Sigmoid colon (tissue), 7 donors: Measurements from ENCODE around the gene RUNX1. TPM values are rescaled to one million over a fixed set of nuclear protein-coding genes. Genes with fewer than 3 reads are reported as not detected.

Source experiments
- DNase-seq: peaks from one replicate; pipeline ENCODE4 v3.0.0-alpha.2; 2019
- H3K27ac ChIP-seq, 4 donors: fragments of 200-600 bp; sonication (generic); one replicate each; pipeline ENCODE4 v1.5.1; 2016 to 2019; ENCODE audit warnings: mild to moderate bottlenecking in 1 of 4
- H3K27me3 ChIP-seq, 3 donors: fragments of 200-600 bp; sonication (generic); one replicate each; pipeline ENCODE4 v1.5.1; 2019; ENCODE audit warnings: mild to moderate bottlenecking in 1 of 3
- H3K36me3 ChIP-seq, 4 donors: fragments of 200-600 bp; sonication (generic); one replicate each; pipeline ENCODE4 v1.5.1; 2016 to 2019
- H3K4me1 ChIP-seq, 4 donors: fragments of 200-600 bp; sonication (generic); one replicate each; pipeline ENCODE4 v1.5.1; 2017 to 2019
- H3K4me3 ChIP-seq, 4 donors: fragments of 200-600 bp; sonication (generic); one replicate each; pipeline ENCODE4 v1.5.1; 2017 to 2019; ENCODE audit warnings: mild to moderate bottlenecking in 2 of 4, moderate library complexity in 1 of 4
- H3K9me3 ChIP-seq, 4 donors: fragments of 200-600 bp in 3 of 4; sonication (generic) in 3 of 4; one replicate each; pipeline versions ENCODE4 v1.5.1 to v1.6.1; 2013 to 2019
- EP300 ChIP-seq, 4 donors: sonication (generic); formaldehyde crosslinking; IDR thresholded peaks; one replicate each; pipeline ENCODE4 v1.6.1; 2017; ENCODE audit warnings: antibody characterized with exemption in 4 of 4
- POLR2A ChIP-seq, 2 donors: fragments of 450-650 bp; IDR thresholded peaks; one replicate each; pipeline ENCODE4 v1.6.1; 2016; ENCODE audit warnings: antibody characterized with exemption in 2 of 2, mild to moderate bottlenecking in 2 of 2, moderate library complexity in 2 of 2
- POLR2AphosphoS5 ChIP-seq, 4 donors: sonication (generic); formaldehyde crosslinking; IDR thresholded peaks; one replicate each; pipeline ENCODE4 v1.6.1; 2017; ENCODE audit warnings: antibody characterized with exemption in 4 of 4
- WGBS, 2 donors: extraction: QIAGEN DNeasy Blood & Tissue Kit; methylation state at CpG; one replicate each; pipeline ENCODE4 v1.1.7; 2013; 5-methylcytosine and 5-hydroxymethylcytosine counted together
- intact Hi-C: fragments of 100-400 bp; cut with DNase I; formaldehyde crosslinking; loops from one replicate; pipeline ENCODE4 v1.15.1; 2023
- polyA plus RNA-seq, 3 donors: library from polyadenylated mRNA; stranded (reverse); fragments of 200-250 nt; gene quantifications; one replicate each; pipeline ENCODE4 v1.2.3, GENCODE V29; 2013
- total RNA-seq, 4 donors: library from RNA; depleted of rRNA; stranded (reverse); fragments of >200 nt; gene quantifications; one replicate each; pipeline ENCODE4 v1.1.0, GENCODE V29; 2016
- TF ChIP-seq, protein P1 (sequence below), 4 experiments: fragments of 450-650 bp in 3 of 4; fragments of 200-600 bp in 1 of 4; IDR thresholded peaks; one replicate each; pipeline ENCODE4 v1.5.1; 2016 to 2019; ENCODE audit warnings: antibody characterized with exemption in 4 of 4, mild to moderate bottlenecking in 3 of 4, moderate library complexity in 2 of 4
- donor health status: healthy with polysubstance abuse.
- donor health status: Bipolar disorder and iron deficiency.
- donor health status: healthy.

RUNX1 gene
- total and polyA plus RNA-seq, 7 donors, result 2.8 to 23.3 (median 7.5) TPM

DNA sequence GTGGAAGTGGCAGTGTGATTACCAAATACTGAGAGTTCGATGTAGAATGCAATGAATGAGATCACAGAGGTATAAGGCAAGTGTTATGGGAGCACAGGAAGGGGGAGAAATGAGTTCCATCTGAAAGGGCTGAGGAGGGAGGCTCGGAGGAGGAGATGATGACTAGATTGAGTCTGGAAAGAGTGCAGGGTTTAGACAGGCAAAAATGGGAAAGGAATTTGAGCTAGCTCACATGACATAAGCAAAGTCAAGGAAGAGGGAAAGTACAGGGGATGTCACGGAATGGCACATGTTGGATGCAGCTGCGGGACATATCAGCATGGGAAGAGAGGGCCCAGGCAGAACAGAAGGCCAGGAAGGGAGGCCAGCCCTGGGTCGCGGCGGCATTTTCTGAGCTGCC lies 132.7 kb downstream of the RUNX1 start:
- intact Hi-C loops, result no loop called here
- DNase-seq, result no peak
- Histone ChIP-seq H3K27ac (no peak overlapping the region), H3K4me1 (no peaks in the 10 kb centered on the region), H3K27me3 (no peaks in the 10 kb centered on the region), H3K9me3 (no peaks in the 10 kb centered on the region), H3K4me3 (no peak overlapping the region), H3K36me3 (no peaks in the 10 kb centered on the region)
- 78 to 81% methylated on average over 7 of the region's 7 CpGs for WGBS, 2 donors
- TF ChIP-seq, protein P1, sequence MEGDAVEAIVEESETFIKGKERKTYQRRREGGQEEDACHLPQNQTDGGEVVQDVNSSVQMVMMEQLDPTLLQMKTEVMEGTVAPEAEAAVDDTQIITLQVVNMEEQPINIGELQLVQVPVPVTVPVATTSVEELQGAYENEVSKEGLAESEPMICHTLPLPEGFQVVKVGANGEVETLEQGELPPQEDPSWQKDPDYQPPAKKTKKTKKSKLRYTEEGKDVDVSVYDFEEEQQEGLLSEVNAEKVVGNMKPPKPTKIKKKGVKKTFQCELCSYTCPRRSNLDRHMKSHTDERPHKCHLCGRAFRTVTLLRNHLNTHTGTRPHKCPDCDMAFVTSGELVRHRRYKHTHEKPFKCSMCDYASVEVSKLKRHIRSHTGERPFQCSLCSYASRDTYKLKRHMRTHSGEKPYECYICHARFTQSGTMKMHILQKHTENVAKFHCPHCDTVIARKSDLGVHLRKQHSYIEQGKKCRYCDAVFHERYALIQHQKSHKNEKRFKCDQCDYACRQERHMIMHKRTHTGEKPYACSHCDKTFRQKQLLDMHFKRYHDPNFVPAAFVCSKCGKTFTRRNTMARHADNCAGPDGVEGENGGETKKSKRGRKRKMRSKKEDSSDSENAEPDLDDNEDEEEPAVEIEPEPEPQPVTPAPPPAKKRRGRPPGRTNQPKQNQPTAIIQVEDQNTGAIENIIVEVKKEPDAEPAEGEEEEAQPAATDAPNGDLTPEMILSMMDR (IDR thresholded peaks at IDR 0.05), result no peak
- TF ChIP-seq POLR2AphosphoS5 (IDR thresholded peaks at IDR 0.05), result no peak

DNA sequence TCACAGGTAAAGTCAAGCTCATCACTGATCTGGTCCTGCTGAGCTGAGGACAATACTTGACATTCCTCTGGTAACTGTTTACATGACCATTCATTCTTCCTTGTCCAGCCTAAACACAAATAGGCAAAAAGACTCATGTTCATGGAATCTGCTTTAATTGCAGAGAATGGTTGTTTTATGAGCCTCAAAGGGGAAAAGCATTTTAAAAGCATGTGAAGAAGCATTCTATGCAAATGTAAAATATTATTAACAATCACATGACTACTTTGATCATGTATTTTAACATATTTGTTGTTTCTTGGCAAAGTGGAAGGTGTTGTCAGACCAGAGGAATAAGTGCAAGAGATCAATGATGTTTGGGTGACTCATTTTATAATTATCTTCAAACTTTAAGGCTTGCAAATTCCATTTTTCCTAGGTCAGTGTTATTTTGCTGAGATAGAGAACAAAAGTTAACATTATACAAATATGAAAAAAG lies 133.7 kb downstream of the RUNX1 start:
- Histone ChIP-seq H3K27ac (no peak overlapping the region), H3K9me3 (no peaks in the 10 kb centered on the region), H3K36me3 (no peaks in the 10 kb centered on the region), H3K27me3 (no peaks in the 10 kb centered on the region), H3K4me1 (peaks cover 0 to 4% (median 0%) of the 10 kb centered on the region in 4 donors), H3K4me3 (no peak overlapping the region)
- intact Hi-C loops, result no loop called here
- DNase-seq, result no peak
- TF ChIP-seq EP300 (IDR thresholded peaks at IDR 0.05), result no peak
- TF ChIP-seq, protein P1 (IDR thresholded peaks at IDR 0.05), result no peak
- no peak for TF ChIP-seq POLR2AphosphoS5 (IDR thresholded peaks at IDR 0.05)
- no peak for TF ChIP-seq POLR2A (IDR thresholded peaks at IDR 0.05)

DNA sequence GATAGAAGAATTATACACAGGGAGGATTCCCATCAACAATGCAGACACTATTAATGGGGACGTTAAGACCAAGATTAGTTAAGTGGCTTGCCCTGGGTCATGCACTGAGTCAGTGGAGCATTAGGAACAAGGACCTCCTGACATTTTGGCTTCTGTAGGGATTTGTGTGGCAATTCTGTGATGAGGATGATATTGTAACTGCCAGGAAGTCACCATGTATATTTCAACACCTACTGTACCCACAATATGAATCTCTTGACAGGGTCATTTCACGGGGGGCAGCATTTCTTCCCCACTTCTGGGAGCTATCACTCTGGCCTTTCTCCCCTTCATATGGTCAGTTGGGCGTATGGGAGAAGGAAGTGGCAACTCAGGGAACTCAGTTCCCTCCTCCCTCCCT lies 134.9 kb downstream of the RUNX1 start:
- Histone ChIP-seq H3K9me3 (no peaks in the 10 kb centered on the region), H3K27me3 (no peaks in the 10 kb centered on the region), H3K4me3 (no peak overlapping the region), H3K4me1 (peaks cover 0 to 12% (median 0%) of the 10 kb centered on the region in 4 donors), H3K36me3 (no peaks in the 10 kb centered on the region), H3K27ac (no peak overlapping the region)
- no peak for DNase-seq
- intact Hi-C loops, result no loop called here
- 77 to 83% methylated on average over 3 of the region's 3 CpGs for WGBS, 2 donors
- TF ChIP-seq POLR2AphosphoS5 (IDR thresholded peaks at IDR 0.05), result no peak
- no peak for TF ChIP-seq EP300 (IDR thresholded peaks at IDR 0.05)
- TF ChIP-seq POLR2A (IDR thresholded peaks at IDR 0.05), result no peak

DNA sequence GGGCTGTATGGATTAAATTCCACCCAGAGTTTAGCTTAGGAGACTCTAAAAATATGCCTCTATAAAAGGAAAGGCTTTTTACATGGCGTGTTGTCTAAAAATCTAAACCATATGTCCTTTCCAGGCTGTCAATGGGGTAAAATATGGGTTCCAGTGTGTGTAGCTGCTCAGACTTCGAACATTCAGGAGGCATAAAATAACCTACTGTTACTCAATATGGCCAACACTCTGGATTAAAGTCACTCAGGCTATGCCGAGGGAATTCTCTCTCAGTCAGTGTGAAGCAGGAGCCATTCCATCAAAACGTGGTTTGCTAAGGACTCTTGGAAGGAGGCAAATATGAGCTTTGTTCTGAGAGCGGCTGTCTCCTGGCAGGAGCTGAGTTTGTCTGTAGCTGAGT lies 135.3 kb downstream of the RUNX1 start:
- no peaks in the 10 kb centered on the region for H3K36me3 ChIP-seq
- no peaks in the 10 kb centered on the region for H3K9me3 ChIP-seq
- H3K4me1 ChIP-seq, result peaks cover 0 to 12% (median under 1%) of the 10 kb centered on the region in 4 donors
- intact Hi-C loops, result no loop called here
- 75 to 82% methylated on average over 5 of the region's 5 CpGs for WGBS, 2 donors
- H3K27ac ChIP-seq, result no peak overlapping the region
- DNase-seq, result no peak
- no peaks in the 10 kb centered on the region for H3K27me3 ChIP-seq
- no peak overlapping the region for H3K4me3 ChIP-seq
- TF ChIP-seq EP300 (IDR thresholded peaks at IDR 0.05) (no peak), POLR2AphosphoS5 (IDR thresholded peaks at IDR 0.05) (no peak), POLR2A (IDR thresholded peaks at IDR 0.05) (no peak)
- TF ChIP-seq, protein P1 (IDR thresholded peaks at IDR 0.05), result no peak

DNA sequence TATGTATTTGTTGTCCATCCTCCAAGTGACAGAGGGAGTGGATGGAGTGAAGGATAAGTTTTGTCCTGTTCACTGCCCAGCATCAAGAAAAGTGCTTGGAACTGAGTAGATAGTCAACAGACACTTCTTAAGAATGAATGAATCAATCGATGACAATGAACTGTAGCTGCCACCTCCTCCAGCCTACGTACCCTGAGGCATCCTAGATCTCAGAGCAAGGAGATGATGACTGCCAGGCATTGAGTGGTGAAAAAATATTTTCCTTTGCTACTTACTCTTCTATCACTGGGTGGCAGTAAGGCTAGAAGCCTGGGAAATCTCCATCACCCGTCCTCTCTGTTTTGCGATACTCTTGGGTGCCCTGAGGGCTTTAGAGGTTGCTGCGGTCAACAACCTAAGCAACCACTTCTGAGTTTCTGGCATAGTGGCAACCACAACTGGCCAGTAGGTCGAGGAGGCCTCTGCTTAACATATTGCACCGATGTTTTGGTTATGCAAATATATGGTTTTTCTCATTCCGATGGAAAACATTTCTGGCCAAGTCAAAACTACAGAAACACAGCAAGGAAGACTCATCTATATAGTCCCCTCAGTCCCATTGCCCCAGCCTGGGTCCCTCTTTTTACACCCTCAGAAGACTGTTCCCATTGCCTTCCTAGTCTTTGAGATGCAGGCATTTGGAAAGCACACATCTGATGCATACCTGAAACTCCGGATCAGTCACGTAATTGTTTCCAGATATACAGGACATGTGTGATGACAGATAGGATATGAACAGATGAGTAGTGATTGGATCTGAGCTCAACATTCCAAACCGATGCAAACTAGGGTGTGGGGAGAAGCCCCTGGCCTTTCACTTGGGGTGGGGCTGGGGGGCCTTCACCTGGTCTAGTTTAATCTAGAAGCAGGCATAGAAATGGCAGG lies 136.8 kb downstream of the RUNX1 start:
- TF ChIP-seq EP300 (IDR thresholded peaks at IDR 0.05) (no peak), POLR2AphosphoS5 (IDR thresholded peaks at IDR 0.05) (no peak), POLR2A (IDR thresholded peaks at IDR 0.05) (no peak)
- TF ChIP-seq, protein P1 (IDR thresholded peaks at IDR 0.05), result no peak
- Histone ChIP-seq H3K9me3 (no peaks in the 10 kb centered on the region), H3K4me1 (peaks cover 0 to 12% (median 2%) of the 10 kb centered on the region in 4 donors), H3K27ac (no peak overlapping the region), H3K4me3 (no peak overlapping the region), H3K27me3 (no peaks in the 10 kb centered on the region), H3K36me3 (no peaks in the 10 kb centered on the region)
- DNase-seq, result no peak
- 87 to 89% methylated on average over 11 of the region's 11 CpGs for WGBS, 2 donors
- intact Hi-C loops, result no loop called here
